T47D (cell line): Measurements from ENCODE around the gene ISLR.
A peak's percentile ranks its signal among the peaks of the same experiment; 100 is the strongest.

Source experiments
- DNase-seq, 2 experiments: peaks; one replicate each; pipeline versions ENCODE4 v3.0.0 to v3.0.0-alpha.2; 2011 to 2012; ENCODE audit warnings: low read depth in 1 of 2, low spot score in 1 of 2
- JUND ChIP-seq: IDR thresholded peaks from 2 replicates; pipeline ENCODE4 v1.6.1; 2012; ENCODE audit warnings: low read depth
- in situ Hi-C: cut with HindIII; loops from 2 replicates; pipeline ENCODE4 v1.10.0; 2016; ENCODE audit warnings: low sequenced_read_pairs, low pct_unique_long_range_greater_than_20kb

ISLR gene

GRCh38 chr15:74131628-74132413 is 41.7 kb upstream of the ISLR start:
- in situ Hi-C loops = no loop called here
- DNase-seq = no peak
- TF ChIP-seq JUND = no peak

GRCh38 chr15:74132681-74133651 is 40.5 kb upstream of the ISLR start:
- no peak for DNase-seq
- in situ Hi-C loops = no loop called here
- TF ChIP-seq JUND = no peak

GRCh38 chr15:74133694-74134386 is 39.7 kb upstream of the ISLR start:
- no peak for DNase-seq
- in situ Hi-C loops = no loop called here
- no peak for TF ChIP-seq JUND

- no peak for DNase-seq
- in situ Hi-C loops = no loop called here
- no peak for TF ChIP-seq JUND
Measured at GRCh38 chr15:74134387-74135027, 39.0 kb upstream of the ISLR start.

GRCh38 chr15:74135041-74135565 is 38.4 kb upstream of the ISLR start:
- in situ Hi-C loops = no loop called here
- no peak for DNase-seq
- no peak for TF ChIP-seq JUND

- DNase-seq = no peak
- in situ Hi-C loops = no loop called here
- no peak for TF ChIP-seq JUND
Measured at GRCh38 chr15:74136540-74136813, 37.0 kb upstream of the ISLR start.

- DNase-seq = no peak
- in situ Hi-C loops = no loop called here
- TF ChIP-seq JUND = no peak
Measured at GRCh38 chr15:74136814-74137536, 36.5 kb upstream of the ISLR start.

- no peak for TF ChIP-seq JUND
- no peak for DNase-seq
- in situ Hi-C loops = no loop called here
Measured at GRCh38 chr15:74137537-74137894, 36.0 kb upstream of the ISLR start.

- no peak for TF ChIP-seq JUND
- DNase-seq = no peak
- in situ Hi-C loops = no loop called here
Measured at GRCh38 chr15:74138642-74139041, 34.9 kb upstream of the ISLR start.

- in situ Hi-C loops = no loop called here
- no peak for TF ChIP-seq JUND
- DNase-seq = no peak
Measured at GRCh38 chr15:74141591-74141990, 31.9 kb upstream of the ISLR start.

GRCh38 chr15:74144153-74144775 is 29.2 kb upstream of the ISLR start:
- in situ Hi-C loops = no loop called here
- DNase-seq = peak in 1 of 2 experiments; percentile 37
- no peak for TF ChIP-seq JUND

GRCh38 chr15:74146277-74146800 is 27.2 kb upstream of the ISLR start:
- no peak for DNase-seq
- in situ Hi-C loops = no loop called here
- TF ChIP-seq JUND = no peak
